Loucy (cell line): ENCODE results near the gene ITSN2.

ENCODE experiments used
- H2AFZ ChIP-seq: fragments of 200-600 bp; sonication (generic); 2 replicates; pipeline ENCODE4 v1.6.0; 2016; ENCODE audit warnings: antibody characterized with exemption, mild to moderate bottlenecking, low read length, moderate library complexity
- H3F3A ChIP-seq: fragments of 200-600 bp; 2 replicates; pipeline ENCODE4 v1.6.0; 2016; ENCODE audit warnings: antibody characterized with exemption, low read depth, mild to moderate bottlenecking
- H3K27me3 ChIP-seq: fragments of 200-600 bp; sonication (generic); 2 replicates; pipeline ENCODE4 v1.6.1; 2014; ENCODE audit warnings: low read length, mild to moderate bottlenecking; ENCODE audit not compliant: insufficient read depth, poor library complexity, severe bottlenecking
- H3K36me3 ChIP-seq: fragments of 200-600 bp; sonication (generic); 2 replicates; pipeline ENCODE4 v1.6.1; 2016; ENCODE audit warnings: low read length; ENCODE audit not compliant: insufficient read depth
- H3K4me1 ChIP-seq: fragments of 200-600 bp; sonication (generic); 2 replicates; pipeline ENCODE4 v1.5.1; 2014; ENCODE audit warnings: low read length, mild to moderate bottlenecking; ENCODE audit not compliant: insufficient read depth, poor library complexity, severe bottlenecking
- H3K4me2 ChIP-seq: fragments of 200-600 bp; sonication (generic); 2 replicates; pipeline ENCODE4 v1.6.0; 2014; ENCODE audit warnings: antibody characterized with exemption, low read length, low read depth, mild to moderate bottlenecking; ENCODE audit not compliant: poor library complexity, severe bottlenecking
- H3K4me3 ChIP-seq: fragments of 200-600 bp; sonication (generic); 2 replicates; pipeline ENCODE4 v1.5.1; 2014; ENCODE audit warnings: low read length, mild to moderate bottlenecking, mixed read lengths; ENCODE audit not compliant: poor library complexity, severe bottlenecking
- H3K79me2 ChIP-seq: fragments of 200-600 bp; sonication (generic); 2 replicates; pipeline ENCODE4 v1.6.1; 2014; ENCODE audit warnings: low read length; ENCODE audit not compliant: insufficient read depth
- H3K9ac ChIP-seq: fragments of 200-600 bp; sonication (generic); 2 replicates; pipeline ENCODE4 v1.6.0; 2014; ENCODE audit warnings: mild to moderate bottlenecking, low read depth, low read length, moderate library complexity; ENCODE audit not compliant: poor library complexity, severe bottlenecking
- H3K9me2 ChIP-seq: fragments of 200-600 bp; sonication (generic); replicated peaks from 2 replicates; pipeline ENCODE4 v1.6.1; 2016; ENCODE audit warnings: low read depth, low read length, mixed read lengths
- H3K9me3 ChIP-seq: fragments of 200-600 bp; sonication (generic); 2 replicates; pipeline ENCODE4 v1.6.1; 2014; ENCODE audit warnings: mild to moderate bottlenecking, antibody characterized with exemption, low read length, low read depth; ENCODE audit not compliant: insufficient read depth
- H4K20me1 ChIP-seq: fragments of 200-600 bp; sonication (generic); 2 replicates; pipeline ENCODE4 v1.6.0; 2014; ENCODE audit warnings: antibody characterized with exemption, low read length, mild to moderate bottlenecking; ENCODE audit not compliant: insufficient read depth, poor library complexity, severe bottlenecking
- EZH2phosphoT487 ChIP-seq: fragments of 200-600 bp; IDR thresholded peaks from 2 replicates; pipeline ENCODE4 v1.6.1; 2018; ENCODE audit warnings: antibody characterized with exemption, mild to moderate bottlenecking, moderate library complexity, borderline replicate concordance
- TF ChIP-seq, protein P1 (sequence below): fragments of 200-600 bp; sonication (generic); conservative IDR thresholded peaks from 2 replicates; pipeline ENCODE4 v1.5.1; 2014; ENCODE audit warnings: mild to moderate bottlenecking, antibody characterized with exemption, low read length

ITSN2 gene

DNA sequence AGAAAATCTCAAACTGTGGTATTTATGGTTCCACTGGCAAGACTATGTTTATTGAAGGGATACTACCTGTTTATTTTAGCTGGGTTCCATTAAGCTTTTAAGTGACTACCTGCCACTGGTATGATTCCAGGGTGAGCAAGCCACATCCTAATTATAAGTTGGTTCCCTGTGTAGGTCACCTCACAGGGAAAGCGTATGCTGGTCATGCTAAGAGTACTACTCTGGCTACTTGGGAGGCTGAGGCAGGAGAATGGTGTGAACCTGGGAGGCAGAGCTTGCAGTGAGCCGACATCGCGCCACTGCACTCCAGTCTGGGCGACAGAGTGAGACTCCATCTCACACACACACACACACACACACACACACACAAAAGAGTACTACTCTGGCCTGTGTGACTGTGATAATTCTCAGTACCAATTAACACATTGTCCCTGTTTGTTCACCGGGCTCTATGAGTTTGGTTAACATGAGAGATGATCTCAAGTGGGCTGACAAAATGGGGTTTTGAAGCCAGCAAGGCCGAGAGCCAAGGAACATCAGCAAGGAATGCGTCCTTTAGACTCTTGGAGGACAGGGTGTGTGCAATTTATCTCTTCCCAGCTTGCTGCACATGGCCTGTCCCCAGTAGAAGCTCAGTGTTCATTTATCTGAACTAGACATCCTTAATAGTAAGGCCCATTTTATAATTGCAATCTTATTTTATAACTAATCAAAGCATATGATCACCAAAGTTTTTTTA, 15.2 kb upstream of the ITSN2 start:
- H3K9me2 ChIP-seq, result no peaks in the 10 kb centered on the region
- H3K36me3 ChIP-seq, result no peaks in the 10 kb centered on the region
- H2AFZ ChIP-seq, result no peak overlapping the region; the same call in 1 of the 2 replicates
- no peak overlapping the region for H3K9ac ChIP-seq
- TF ChIP-seq, protein P1, sequence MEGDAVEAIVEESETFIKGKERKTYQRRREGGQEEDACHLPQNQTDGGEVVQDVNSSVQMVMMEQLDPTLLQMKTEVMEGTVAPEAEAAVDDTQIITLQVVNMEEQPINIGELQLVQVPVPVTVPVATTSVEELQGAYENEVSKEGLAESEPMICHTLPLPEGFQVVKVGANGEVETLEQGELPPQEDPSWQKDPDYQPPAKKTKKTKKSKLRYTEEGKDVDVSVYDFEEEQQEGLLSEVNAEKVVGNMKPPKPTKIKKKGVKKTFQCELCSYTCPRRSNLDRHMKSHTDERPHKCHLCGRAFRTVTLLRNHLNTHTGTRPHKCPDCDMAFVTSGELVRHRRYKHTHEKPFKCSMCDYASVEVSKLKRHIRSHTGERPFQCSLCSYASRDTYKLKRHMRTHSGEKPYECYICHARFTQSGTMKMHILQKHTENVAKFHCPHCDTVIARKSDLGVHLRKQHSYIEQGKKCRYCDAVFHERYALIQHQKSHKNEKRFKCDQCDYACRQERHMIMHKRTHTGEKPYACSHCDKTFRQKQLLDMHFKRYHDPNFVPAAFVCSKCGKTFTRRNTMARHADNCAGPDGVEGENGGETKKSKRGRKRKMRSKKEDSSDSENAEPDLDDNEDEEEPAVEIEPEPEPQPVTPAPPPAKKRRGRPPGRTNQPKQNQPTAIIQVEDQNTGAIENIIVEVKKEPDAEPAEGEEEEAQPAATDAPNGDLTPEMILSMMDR, result no peak
- TF ChIP-seq EZH2phosphoT487, result no peak
- no peaks in the 10 kb centered on the region for H3K79me2 ChIP-seq
- no peaks in the 10 kb centered on the region for H3F3A ChIP-seq
- H3K27me3 ChIP-seq, result no peaks in the 10 kb centered on the region
- no peaks in the 10 kb centered on the region for H3K4me1 ChIP-seq
- H3K4me2 ChIP-seq, result no peak overlapping the region
- H4K20me1 ChIP-seq, result no peaks in the 10 kb centered on the region
- H3K9me3 ChIP-seq, result no peaks in the 10 kb centered on the region
- no peak overlapping the region for H3K4me3 ChIP-seq

GRCh38 chr2:24374301-24374700, 14.0 kb upstream of the ITSN2 start:
- Histone ChIP-seq H3K36me3 (no peaks in the 10 kb centered on the region), H3K4me3 (no peak overlapping the region), H3K9me3 (no peaks in the 10 kb centered on the region), H3K79me2 (no peaks in the 10 kb centered on the region), H3F3A (no peaks in the 10 kb centered on the region), H4K20me1 (no peaks in the 10 kb centered on the region), H3K9ac (no peak overlapping the region), H3K4me2 (no peak overlapping the region), H2AFZ (no peak overlapping the region), H3K4me1 (no peaks in the 10 kb centered on the region), H3K9me2 (no peaks in the 10 kb centered on the region), H3K27me3 (no peaks in the 10 kb centered on the region)
- TF ChIP-seq, protein P1, result no peak

DNA sequence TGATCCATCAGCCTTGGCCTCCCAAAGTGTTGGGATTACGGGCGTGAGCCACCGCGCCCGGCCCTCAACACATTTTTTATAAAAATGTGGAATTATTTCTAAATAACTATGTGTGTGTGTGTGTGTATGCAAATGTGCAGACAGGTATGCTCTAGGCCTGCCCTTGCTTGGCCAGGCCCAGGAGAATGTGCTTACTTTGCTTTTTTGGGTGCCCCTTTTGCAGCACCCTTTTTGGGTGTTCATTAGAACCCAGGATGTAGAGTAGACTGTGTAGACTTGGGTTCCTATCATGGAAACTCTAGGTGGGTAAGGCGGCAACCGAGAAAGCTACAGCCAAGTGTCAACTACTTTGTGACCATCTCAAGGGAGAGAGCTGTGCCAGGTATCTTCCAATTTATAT, 11.7 kb upstream of the ITSN2 start:
- Histone ChIP-seq H3K4me2 (no peak overlapping the region), H3K27me3 (no peaks in the 10 kb centered on the region)
- TF ChIP-seq, protein P1, result no peak
- no peak for TF ChIP-seq EZH2phosphoT487

More for the DNA sequence above, 11.7 kb upstream of the ITSN2 start:
- no peaks in the 10 kb centered on the region for H3F3A ChIP-seq
- H3K9me3 ChIP-seq, result no peaks in the 10 kb centered on the region
- no peaks in the 10 kb centered on the region for H3K79me2 ChIP-seq
- no peaks in the 10 kb centered on the region for H3K36me3 ChIP-seq
- no peak overlapping the region for H2AFZ ChIP-seq
- H3K9ac ChIP-seq, result no peak overlapping the region
- H4K20me1 ChIP-seq, result no peaks in the 10 kb centered on the region
- H3K4me1 ChIP-seq, result no peaks in the 10 kb centered on the region
- no peaks in the 10 kb centered on the region for H3K9me2 ChIP-seq
- no peak overlapping the region for H3K4me3 ChIP-seq
